A549 (cell line): ENCODE data around the gene HOGA1. TPM values are rescaled to one million over a fixed set of nuclear protein-coding genes. Genes with fewer than 3 reads are reported as not detected.

Source experiments
- ATAC-seq, 2 experiments: fragments of 200-7000 bp in 1 of 2; fragments of >200 bp in 1 of 2; cut with Nextera tagmentation in 1 of 2; cut with Tn5 transposase in 1 of 2; 3 replicates each; pipeline versions ENCODE4 v1.8.0 to v1.9.1; 2018 to 2020; ENCODE audit warnings: mild to moderate bottlenecking in 1 of 2, moderate library complexity in 1 of 2
- CTCF ChIA-PET: fragments of 300-600 bp; sonication (Branson Sonifier 250); formaldehyde crosslinking; extraction: SDS; loops from one replicate; lab custom pipeline; 2021; ENCODE audit warnings: antibody characterized with exemption, inconsistent platforms; lab: Yijun Ruan, JAX
- POLR2A ChIA-PET: fragments of 350-600 bp; formaldehyde crosslinking; extraction: SDS; loops from one replicate; lab custom pipeline; 2021; ENCODE audit warnings: antibody characterized with exemption, inconsistent platforms; lab: Yijun Ruan, JAX
- DNase-seq, 2 experiments: peaks; one replicate each; pipeline versions ENCODE4 v3.0.0 to v3.0.0-alpha.2; 2011 to 2016; ENCODE audit warnings: low read depth in 1 of 2, low spot score in 1 of 2
- FAIRE-seq: peaks from 2 replicates; lab custom pipeline; 2011; peaks lifted over from hg19 to GRCh38; lab: Jason Lieb, UNC
- H3K27ac ChIP-seq, 2 experiments: fragments of >200 bp; sonication (Bioruptor Twin); formaldehyde crosslinking; 3 replicates each; pipeline ENCODE4 v1.5.1; 2016 to 2017
- H3K4me1 ChIP-seq: fragments of >200 bp; sonication (Bioruptor Twin); formaldehyde crosslinking; 3 replicates; pipeline ENCODE4 v1.6.1; 2016
- H3K4me2 ChIP-seq: fragments of >200 bp; sonication (Bioruptor Twin); formaldehyde crosslinking; 3 replicates; pipeline ENCODE4 v1.6.1; 2016
- H3K4me3 ChIP-seq: fragments of >200 bp; sonication (Bioruptor Twin); formaldehyde crosslinking; 3 replicates; pipeline ENCODE4 v1.5.1; 2016
- H3K9me3 ChIP-seq: fragments of >200 bp; sonication (Bioruptor Twin); formaldehyde crosslinking; 3 replicates; pipeline ENCODE4 v1.6.1; 2016
- ATOH8 ChIP-seq: fragments of 250-450 bp; sonication (Bioruptor Pico); IDR thresholded peaks from 2 replicates; pipeline ENCODE4 v1.5.0; 2020; ENCODE audit warnings: low read depth, mild to moderate bottlenecking, moderate library complexity
- BHLHE40 ChIP-seq: IDR thresholded peaks from 2 replicates; pipeline ENCODE4 v1.6.1; 2012; ENCODE audit warnings: low read depth, low read length, inconsistent platforms
- CBX2 ChIP-seq: fragments of 200-600 bp; sonication (generic); IDR thresholded peaks from 2 replicates; pipeline ENCODE4 v1.6.1; 2016; ENCODE audit warnings: low read depth, mild to moderate bottlenecking, borderline replicate concordance
- CEBPB ChIP-seq, 2 experiments: fragments of >200 bp in 1 of 2; sonication (Bioruptor Twin) in 1 of 2; formaldehyde crosslinking in 1 of 2; IDR thresholded peaks; 2 replicates each; pipeline ENCODE4 v1.6.1; 2012 to 2016
- ELK1 ChIP-seq: fragments of 150-350 bp; IDR thresholded peaks from 2 replicates; pipeline ENCODE4 v1.6.1; 2014; ENCODE audit warnings: low read depth, mild to moderate bottlenecking, low read length
- ESRRA ChIP-seq: fragments of 150-350 bp; IDR thresholded peaks from 2 replicates; pipeline ENCODE4 v1.6.1; 2014; ENCODE audit warnings: mild to moderate bottlenecking, low read length, borderline replicate concordance
- FOSB ChIP-seq: fragments of 250-450 bp; sonication (Bioruptor Pico); IDR thresholded peaks from 2 replicates; pipeline ENCODE4 v1.5.0; 2020; ENCODE audit warnings: mild to moderate bottlenecking, moderate library complexity
- FOXS1 ChIP-seq: fragments of 250-450 bp; sonication (Bioruptor Pico); IDR thresholded peaks from 2 replicates; pipeline ENCODE4 v1.5.0; 2020; ENCODE audit warnings: mild to moderate bottlenecking, moderate library complexity
- GATA3 ChIP-seq: IDR thresholded peaks from 2 replicates; pipeline ENCODE4 v1.6.1; 2012; ENCODE audit warnings: borderline replicate concordance
- HOXB13 ChIP-seq: fragments of 250-450 bp; sonication (Bioruptor Pico); IDR thresholded peaks from 2 replicates; pipeline ENCODE4 v1.5.0; 2020; ENCODE audit warnings: low read depth, mild to moderate bottlenecking, moderate library complexity
- HOXB5 ChIP-seq: fragments of 250-450 bp; sonication (Bioruptor Pico); IDR thresholded peaks from 2 replicates; pipeline ENCODE4 v1.5.0; 2020; ENCODE audit warnings: mild to moderate bottlenecking, moderate library complexity
- JUN ChIP-seq, 2 experiments: fragments of >200 bp; sonication (Bioruptor Twin); formaldehyde crosslinking; IDR thresholded peaks; 2 replicates in 1 of 2; 3 replicates in 1 of 2; pipeline ENCODE4 v1.6.1; 2016 to 2017
- JUNB ChIP-seq: fragments of >200 bp; sonication (Bioruptor Twin); formaldehyde crosslinking; IDR thresholded peaks from 2 replicates; pipeline ENCODE4 v1.6.1; 2016
- KDM1A ChIP-seq: fragments of 200-600 bp; sonication (generic); IDR thresholded peaks from 2 replicates; pipeline ENCODE4 v1.6.1; 2016; ENCODE audit warnings: low read depth, mild to moderate bottlenecking
- PBX3 ChIP-seq: IDR thresholded peaks from 2 replicates; pipeline ENCODE4 v1.6.1; 2012
- PHF8 ChIP-seq: fragments of 200-600 bp; sonication (generic); IDR thresholded peaks from 2 replicates; pipeline ENCODE4 v1.6.1; 2016; ENCODE audit warnings: low read depth, mild to moderate bottlenecking, antibody characterized with exemption, moderate library complexity, borderline replicate concordance
- RFX5 ChIP-seq: fragments of 450-650 bp; IDR thresholded peaks from 2 replicates; pipeline ENCODE4 v1.7.1; 2014; ENCODE audit warnings: antibody characterized with exemption, mild to moderate bottlenecking, moderate library complexity
- RNF2 ChIP-seq: fragments of 200-600 bp; sonication (generic); IDR thresholded peaks from 2 replicates; pipeline ENCODE4 v1.6.1; 2016; ENCODE audit warnings: low read depth, mild to moderate bottlenecking, antibody characterized with exemption, moderate library complexity, borderline replicate concordance
- SREBF2 ChIP-seq: fragments of 450-650 bp; IDR thresholded peaks from 2 replicates; pipeline ENCODE4 v1.6.1; 2014; ENCODE audit warnings: mild to moderate bottlenecking, moderate library complexity
- ZNF302 ChIP-seq: fragments of 250-450 bp; sonication (Bioruptor Pico); IDR thresholded peaks from 2 replicates; pipeline ENCODE4 v1.9.0; 2021; ENCODE audit warnings: inconsistent platforms, mild to moderate bottlenecking, moderate library complexity
- WGBS: methylation state at CpG from one replicate; pipeline ENCODE4 v1.1.6; 2017; ENCODE audit errors: missing lambda C conversion rate; 5-methylcytosine and 5-hydroxymethylcytosine counted together
- polyA plus RNA-seq, 4 experiments: library from polyadenylated mRNA; depleted of rRNA in 3 of 4; stranded (reverse); fragments of >200 nt; fragmentation: RNase III in 1 of 4; extraction: RNeasy Plus Mini Kit Qiagen cat#74134 plus additional on column Dnase treatment in 1 of 4; gene quantifications; 2 replicates in 3 of 4; 3 replicates in 1 of 4; pipeline ENCODE4 v1.2.3, GENCODE V29; 2011 to 2017

Gene HOGA1
- polyA plus RNA-seq, 2 of the 4 experiments (the other 2 are of a cell fraction), result 2.0 to 3.1 TPM

- DNase-seq (no peak), ATAC-seq (no peak)
- no peaks in the 10 kb centered on the region for H3K4me1 ChIP-seq
- H3K27ac ChIP-seq, result no peak overlapping the region
- no peaks in the 10 kb centered on the region for H3K9me3 ChIP-seq
- H3K4me3 ChIP-seq, result no peak overlapping the region
- ChIA-PET POLR2A (no interaction called here), CTCF (interaction anchor here (0.8 to 39.7 kb wide), 7 partner anchors 8 to 156 kb away, joined by 3 to 1048 read pairs (median 3); partner anchors contain the start of genes ANKRD2, C10orf62 and HOGA1)
- no peak for TF ChIP-seq CEBPB (IDR thresholded peaks at IDR 0.05)
- no peak for TF ChIP-seq FOXS1 (CRISPR knock-in tag)
- no peak for TF ChIP-seq BHLHE40
- TF ChIP-seq PBX3, result no peak
- TF ChIP-seq JUN (IDR thresholded peaks at IDR 0.05), result no peak
- TF ChIP-seq, all 56 proteins: peak for 0
- no peak for FAIRE-seq
- WGBS, result 93% methylated on average over 4 of the region's 4 CpGs
- H3K4me2 ChIP-seq, result no peak overlapping the region
Measured at GRCh38 chr10:97618285-97618684, 34.1 kb downstream of the HOGA1 start.

GRCh38 chr10:97618733-97619132, 34.5 kb downstream of the HOGA1 start:
- Histone ChIP-seq H3K4me1 (no peaks in the 10 kb centered on the region), H3K9me3 (no peaks in the 10 kb centered on the region), H3K4me3 (no peak overlapping the region), H3K27ac (no peak overlapping the region), H3K4me2 (no peak overlapping the region)
- ChIA-PET CTCF (interaction anchor here (0.8 to 39.7 kb wide), 7 partner anchors 9 to 157 kb away, joined by 3 to 1048 read pairs (median 3); partner anchors contain the start of genes ANKRD2, C10orf62 and HOGA1), POLR2A (no interaction called here)
- WGBS, result 94% methylated on average over 4 of the region's 4 CpGs
- TF ChIP-seq FOSB (CRISPR knock-in tag), result no peak
- TF ChIP-seq HOXB5 (CRISPR knock-in tag), result no peak
- TF ChIP-seq ESRRA, result no peak
- ATAC-seq, result no peak
- no peak for DNase-seq
- FAIRE-seq, result no peak

- ATAC-seq (no peak), FAIRE-seq (no peak)
- Histone ChIP-seq H3K27ac (no peak overlapping the region), H3K9me3 (no peaks in the 10 kb centered on the region), H3K4me1 (no peaks in the 10 kb centered on the region; the same call in 2 of the 3 replicates), H3K4me3 (no peak overlapping the region), H3K4me2 (no peak overlapping the region)
- POLR2A ChIA-PET, result no interaction called here
- CTCF ChIA-PET, result interaction anchor here (1.2 to 10.7 kb wide), 4 partner anchors 11 to 51 kb away, joined by 3 to 97 read pairs (median 17); partner anchors contain the start of gene ANKRD2
- TF ChIP-seq FOSB (CRISPR knock-in tag) (no peak), GATA3 (no peak), KDM1A (no peak), SREBF2 (no peak), HOXB13 (CRISPR knock-in tag) (no peak), RFX5 (no peak), CBX2 (no peak), PHF8 (no peak), JUNB (no peak), ZNF302 (CRISPR knock-in tag) (no peak), RNF2 (no peak), ATOH8 (CRISPR knock-in tag) (no peak), ELK1 (no peak)
- TF ChIP-seq, all 56 proteins: peak for 0
- WGBS, result 89% methylated on average over 1 of the region's 1 CpG
- DNase-seq, result no peak
Measured at GRCh38 chr10:97623277-97623676, 39.1 kb downstream of the HOGA1 start.
